Measurements from ENCODE around the gene TRAF5.
"Not testable (repeated sequence)": the region's sequence is repeated elsewhere in the genome, so short reads cannot be mapped to it uniquely, and the experiment has no call there.

TRAF5 gene, protein sequence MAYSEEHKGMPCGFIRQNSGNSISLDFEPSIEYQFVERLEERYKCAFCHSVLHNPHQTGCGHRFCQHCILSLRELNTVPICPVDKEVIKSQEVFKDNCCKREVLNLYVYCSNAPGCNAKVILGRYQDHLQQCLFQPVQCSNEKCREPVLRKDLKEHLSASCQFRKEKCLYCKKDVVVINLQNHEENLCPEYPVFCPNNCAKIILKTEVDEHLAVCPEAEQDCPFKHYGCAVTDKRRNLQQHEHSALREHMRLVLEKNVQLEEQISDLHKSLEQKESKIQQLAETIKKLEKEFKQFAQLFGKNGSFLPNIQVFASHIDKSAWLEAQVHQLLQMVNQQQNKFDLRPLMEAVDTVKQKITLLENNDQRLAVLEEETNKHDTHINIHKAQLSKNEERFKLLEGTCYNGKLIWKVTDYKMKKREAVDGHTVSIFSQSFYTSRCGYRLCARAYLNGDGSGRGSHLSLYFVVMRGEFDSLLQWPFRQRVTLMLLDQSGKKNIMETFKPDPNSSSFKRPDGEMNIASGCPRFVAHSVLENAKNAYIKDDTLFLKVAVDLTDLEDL

DNA sequence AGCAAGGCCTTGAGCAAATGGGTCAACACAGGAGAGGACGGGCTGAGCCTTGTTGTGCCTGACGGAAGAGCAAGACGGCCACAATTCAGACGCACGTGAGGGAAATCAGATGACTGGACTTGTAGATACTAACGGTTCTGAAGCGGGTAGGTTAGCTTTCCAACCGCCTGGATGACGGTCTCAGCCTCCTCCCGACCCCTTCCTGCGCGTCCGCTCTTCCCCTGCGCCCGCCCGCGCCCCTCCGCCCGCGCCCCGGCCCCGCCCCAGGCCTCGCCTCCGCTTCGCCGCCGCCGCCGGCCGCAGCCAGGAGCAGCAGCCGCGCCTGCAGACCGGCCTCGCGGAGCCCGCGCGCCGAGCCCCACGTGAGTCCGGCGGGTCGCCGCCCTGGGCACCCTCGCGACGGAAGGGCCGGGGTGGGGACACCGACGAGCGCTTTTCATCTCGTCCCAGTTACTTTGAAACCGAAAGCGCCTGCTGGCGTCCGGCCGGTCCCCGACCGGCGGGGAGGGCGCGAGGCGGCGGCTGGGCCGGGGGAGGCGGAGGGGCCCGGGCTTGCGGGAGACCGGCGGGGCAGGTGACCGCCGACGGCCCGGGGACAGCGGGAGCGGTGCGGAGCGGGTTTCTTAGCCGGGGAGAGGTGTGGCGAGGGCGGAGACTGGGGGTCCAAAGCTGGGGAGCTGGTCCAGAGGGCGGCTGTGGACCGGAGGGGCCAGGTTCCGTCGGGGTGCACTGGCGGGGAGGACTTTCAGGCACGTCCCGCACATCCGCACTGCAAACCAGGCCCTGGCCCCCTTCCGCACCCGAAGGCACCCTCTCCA lies at the start of gene TRAF5:
Gene TRAF5 (plus strand): TSS at position 306 of the 818 bp plus-strand sequence. CDS start 26,407 bp downstream, outside the sequence.
- peak in 7 of 56 donors; percentile 19 to 54 (median 34) for DNase-seq

DNA sequence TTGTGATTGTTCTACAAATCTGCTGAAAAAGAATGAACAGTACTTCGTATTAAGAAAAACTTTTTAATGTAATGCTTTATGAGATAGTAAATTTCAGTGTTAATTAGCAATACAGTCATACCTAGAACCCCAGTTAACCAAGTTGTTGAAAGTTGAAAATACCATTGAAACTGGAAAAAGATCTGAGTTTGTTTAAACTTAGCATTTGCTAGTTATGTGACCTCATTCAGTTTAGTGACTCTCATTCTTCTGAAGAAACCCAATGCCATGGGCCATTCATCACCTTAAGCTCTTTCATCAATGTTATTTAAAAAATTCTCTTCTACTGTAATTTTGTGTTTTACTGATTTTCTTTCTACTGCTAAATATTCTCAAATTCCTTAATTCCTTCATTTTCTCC lies 47.3 kb upstream of the TRAF5 start:
- no peak for DNase-seq

DNA sequence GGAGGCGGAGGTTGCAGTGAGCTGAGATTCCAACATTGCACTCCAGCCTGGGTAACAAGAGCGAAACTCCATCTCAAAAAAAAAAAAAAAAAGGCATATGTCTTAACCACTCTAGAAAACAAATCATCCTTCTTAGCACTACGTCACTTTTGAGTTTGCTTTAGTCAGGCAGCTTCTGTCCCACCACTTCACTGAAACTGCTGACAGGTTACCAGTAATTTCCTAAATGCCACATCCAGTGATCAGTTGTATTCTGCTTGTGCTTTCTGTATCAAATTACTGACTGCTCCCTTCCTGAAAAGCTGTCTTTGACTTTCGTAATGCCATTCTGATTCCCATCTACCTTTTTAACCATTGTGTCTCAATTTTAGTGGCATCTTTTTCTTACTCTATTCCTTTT lies 45.7 kb upstream of the TRAF5 start:
- DNase-seq, result no peak

DNA sequence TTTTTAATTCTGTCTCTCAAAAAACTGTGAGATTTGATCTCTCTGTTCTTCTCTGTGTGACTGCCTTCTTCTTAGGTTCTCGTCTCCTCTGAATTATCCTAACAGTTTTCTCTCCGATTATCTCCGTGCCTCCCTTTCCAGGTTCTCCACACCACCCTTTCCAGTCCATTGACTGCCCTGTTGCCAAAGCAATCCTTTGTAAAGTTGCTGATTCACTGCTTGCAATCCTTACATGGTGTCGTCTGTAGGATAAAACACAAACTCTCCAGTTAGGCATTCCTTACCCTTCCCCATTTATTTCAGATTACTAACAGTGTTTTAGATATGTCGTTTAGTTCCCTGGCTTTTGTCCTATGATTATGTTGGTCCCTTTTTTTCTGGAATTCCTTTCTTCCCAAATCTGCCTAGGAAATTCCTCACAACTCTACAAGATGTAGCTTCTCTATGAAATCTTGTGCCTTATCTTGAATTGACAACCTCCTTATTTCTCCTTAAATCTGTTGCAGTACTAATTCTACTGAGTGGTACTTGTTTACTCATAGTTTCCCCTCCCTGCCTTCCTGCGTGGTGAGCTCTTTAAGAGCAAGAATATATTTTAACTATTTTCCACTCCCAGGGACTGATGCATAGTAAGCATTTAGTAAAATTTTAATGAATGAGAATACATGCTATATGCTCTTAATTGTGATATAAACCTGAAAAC lies 45.2 kb upstream of the TRAF5 start:
- DNase-seq, result no peak

DNA sequence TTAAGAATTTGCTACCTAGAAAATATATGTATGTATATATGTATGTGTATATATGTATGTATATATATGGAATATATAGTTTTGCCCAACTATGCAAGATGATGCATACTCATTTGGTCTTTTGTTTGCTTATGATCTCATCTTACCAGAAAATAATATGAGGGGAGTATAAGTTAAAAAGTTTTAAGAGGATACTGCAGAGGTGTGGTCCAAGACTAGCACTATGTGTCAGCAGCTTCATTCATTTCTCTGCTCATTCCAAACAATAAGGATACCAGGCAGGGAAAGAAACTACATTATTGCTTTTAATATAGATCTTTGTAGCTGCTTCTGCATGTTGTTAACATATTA lies 44.6 kb upstream of the TRAF5 start:
- DNase-seq, result no peak

DNA sequence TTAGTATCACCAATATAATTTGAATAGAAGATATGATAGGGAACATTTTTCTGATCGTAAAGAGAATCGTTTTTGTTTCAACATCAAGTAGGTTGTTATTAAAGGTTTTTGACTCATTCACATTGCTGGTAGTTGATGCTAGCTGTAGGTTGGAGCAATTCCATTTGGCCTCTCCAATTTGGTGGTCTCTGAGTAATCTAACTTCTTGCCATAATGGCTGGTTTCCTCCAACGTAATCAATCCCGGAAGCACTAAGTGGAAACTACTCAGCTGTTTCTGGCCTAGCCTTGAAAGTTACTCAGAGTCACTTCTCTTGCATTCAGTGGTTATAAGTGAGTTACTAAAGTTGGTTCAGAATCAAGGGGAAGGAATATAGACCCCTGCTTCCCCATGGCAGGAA lies 41.4 kb upstream of the TRAF5 start:
- DNase-seq, result no peak

DNA sequence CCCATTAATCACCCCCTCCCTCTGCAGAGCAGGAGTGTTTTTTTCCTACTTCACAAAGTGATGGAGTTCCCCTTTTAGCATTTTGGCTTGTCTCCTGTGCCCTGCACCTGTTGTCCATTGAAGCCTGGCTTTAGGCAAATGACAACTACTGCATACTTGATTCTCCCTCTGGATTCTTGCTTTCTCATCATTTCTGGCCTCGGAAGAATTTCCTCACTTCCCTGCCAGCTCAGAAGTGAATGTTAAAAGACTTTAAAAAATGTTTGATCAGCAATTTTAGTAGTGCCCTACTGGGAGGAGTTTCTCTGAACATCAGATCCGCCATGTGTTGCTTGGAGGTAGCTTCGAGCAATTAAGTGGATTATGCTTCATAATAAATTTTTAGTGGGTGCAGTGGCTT lies 39.4 kb upstream of the TRAF5 start:
- DNase-seq, result no peak

DNA sequence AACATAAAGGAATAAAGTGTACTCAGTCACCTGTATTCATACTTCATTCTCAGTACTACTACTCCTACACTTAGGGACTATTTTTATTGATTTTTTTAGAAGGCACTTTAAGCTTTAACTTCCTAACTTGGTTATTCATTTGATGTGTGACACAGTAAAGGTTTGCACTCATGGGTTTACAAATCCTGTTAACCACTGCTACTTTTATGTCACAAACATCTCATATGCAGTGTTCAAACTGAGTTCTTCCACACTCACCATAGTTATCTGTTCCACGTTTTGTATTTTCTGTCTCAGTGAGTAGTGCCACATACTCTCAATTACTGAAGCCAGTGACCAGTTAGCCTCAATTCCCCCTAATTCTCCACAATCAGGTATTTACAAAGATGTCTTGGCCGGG lies 34.2 kb upstream of the TRAF5 start:
- no peak for DNase-seq

DNA sequence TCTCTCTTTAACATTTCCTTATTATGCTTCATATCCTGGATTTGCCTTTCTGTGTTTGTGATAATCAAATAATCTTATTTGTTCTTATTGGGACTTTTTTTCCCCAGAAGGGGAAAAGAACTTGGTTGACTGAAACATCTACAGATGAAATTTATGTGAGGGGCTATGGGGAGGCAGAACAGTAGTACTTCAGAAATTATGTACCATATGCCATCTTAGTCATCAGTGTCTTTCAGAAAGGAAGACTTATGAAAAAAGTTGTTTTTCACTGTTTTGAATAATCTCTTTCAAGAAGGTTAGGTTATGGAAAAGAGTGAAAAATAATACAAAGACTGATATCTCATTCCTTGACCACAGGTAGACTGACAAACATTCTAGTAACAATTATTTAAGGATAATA lies 30.2 kb upstream of the TRAF5 start:
- no peak for DNase-seq

DNA sequence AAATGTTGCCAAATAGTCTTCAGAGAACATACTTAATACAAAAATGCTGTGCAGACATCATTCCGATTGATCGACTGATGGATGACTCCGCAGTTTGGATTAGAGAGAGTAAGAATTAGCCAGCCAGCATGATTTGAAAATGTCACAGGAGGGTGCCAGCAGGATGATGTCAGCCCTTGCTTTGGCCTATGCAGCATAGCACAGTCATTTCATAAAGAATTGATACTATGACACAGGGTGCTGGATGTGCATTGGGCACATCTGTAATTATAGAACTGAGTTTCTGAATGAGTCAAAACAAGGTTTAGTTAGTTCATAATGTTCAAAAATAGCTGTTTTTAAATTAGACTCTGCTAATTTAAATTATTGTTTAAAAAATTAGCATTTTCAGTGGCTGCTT lies 21.6 kb upstream of the TRAF5 start:
- DNase-seq, result peak in 2 of 56 donors; percentile 2 to 19

DNA sequence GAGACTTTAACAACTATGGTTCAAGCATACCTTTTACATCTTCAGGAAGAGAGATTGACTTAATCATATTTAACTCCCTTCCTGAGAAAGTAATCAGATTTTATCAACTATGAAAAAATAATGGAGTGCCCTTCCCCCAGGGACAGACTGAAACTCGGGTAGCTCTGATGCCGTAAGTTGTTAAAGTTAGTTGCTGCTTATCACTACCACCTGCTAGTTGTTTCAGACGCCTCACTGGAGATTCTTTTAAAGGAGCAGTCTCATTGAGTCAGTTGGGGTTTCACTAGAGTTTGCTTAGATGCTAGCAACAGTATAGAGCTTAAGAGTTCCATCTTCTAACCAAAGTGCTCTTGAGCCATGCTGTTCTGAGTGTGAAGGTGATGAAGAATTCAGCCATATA lies 17.0 kb upstream of the TRAF5 start:
- no peak for DNase-seq

DNA sequence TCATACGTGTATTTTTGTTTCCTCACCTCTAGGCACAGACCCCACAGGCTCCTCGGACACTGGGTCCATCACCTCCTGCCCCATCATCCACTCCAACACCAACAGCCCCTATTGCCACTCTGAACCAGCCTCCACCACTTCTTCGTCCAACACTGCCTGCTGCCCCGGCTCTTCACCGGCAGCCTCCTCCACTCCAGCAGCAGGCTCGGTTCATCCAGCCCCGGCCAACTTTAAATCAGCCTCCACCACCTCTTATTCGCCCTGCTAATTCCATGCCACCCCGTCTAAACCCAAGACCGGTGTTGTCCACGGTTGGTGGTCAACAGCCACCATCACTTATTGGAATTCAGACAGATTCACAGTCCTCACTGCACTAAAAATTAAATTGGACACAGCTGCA lies 13.2 kb upstream of the TRAF5 start:
- no peak for DNase-seq

DNA sequence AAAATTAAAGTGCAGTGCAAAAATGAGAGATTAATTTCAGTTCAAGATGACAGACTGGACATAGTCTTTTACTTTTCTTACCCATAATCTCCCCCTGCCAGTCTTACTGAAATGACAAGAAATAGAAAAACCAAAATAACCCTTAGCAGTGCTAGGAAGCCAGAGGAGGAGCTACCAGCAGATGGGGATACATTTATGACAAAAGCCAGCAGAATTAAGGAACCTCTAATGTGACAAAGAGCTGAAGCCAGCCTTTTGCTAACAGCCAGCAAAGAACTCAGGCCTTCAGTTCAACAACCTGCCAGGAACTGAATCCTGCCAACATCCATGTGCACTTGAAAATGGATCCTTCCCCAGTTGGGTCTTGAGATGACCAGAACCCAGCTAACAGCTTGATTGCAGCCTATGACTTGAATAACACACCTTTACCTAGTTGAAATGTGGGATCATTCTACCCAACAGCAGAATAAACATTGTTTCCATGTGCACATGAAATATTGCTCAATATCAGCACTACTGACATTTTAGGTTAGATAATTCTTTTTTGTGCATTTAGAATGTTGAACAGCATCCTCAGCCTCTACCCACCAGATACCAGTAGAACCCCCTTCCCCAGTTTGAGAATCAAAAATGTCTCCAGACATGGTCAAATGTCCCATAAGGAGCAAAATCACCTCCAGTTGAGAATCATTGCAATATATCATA lies 7.9 kb upstream of the TRAF5 start:
- no peak for DNase-seq

DNA sequence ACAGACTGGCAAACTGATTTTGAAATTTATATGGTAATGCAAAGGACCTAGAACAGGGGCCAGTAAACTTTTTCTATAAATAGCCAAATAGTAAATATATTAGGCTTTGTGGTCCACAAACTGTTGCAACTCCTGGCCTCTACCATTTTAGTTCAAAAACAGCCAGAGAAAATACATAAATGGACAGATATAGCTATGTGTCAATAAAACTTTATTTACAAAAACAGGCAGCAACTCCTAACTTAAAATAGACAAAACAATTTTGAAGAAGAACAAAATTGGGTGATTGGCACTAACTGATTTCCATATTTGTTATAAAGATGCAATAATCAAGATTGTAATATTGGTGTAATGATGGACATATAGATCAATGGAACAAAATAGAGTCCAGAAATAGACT lies 6.7 kb upstream of the TRAF5 start:
- no peak for DNase-seq

DNA sequence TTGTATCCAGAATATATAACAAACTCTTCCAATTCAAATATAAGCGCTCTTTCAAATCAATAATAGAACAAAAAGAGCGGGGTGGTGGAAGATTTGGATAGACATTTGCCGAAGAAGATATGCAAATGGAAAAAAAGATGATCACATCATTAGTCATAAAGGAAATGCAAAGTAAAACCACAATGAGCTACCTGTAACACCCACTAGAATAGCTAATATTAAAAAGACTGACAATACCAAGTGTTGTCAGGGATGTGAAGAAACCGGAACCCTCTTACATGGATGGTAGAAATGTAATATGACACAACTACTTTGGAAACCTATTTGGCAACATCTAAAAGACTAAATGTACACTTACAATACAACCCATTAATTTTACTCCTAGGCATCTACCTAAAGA lies 5.7 kb upstream of the TRAF5 start:
- no peak for DNase-seq

DNA sequence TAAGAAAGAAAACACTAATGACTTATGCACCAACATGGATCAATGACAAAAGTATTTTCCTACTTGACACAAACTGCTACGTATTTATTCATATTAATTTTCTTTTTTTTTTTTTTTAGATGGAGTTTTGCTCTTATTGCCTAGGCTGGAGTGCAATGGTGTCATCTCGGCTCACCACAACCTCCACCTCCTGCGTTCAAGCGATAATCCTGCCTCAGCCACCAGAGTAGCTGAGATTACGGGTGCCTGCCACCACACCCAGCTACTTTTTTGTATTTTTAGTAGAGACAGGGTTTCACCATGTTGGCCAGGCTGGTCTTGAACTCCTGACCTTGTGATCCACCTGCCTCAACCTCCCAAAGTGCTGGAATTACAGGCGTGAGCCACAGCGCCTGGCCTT lies 5.0 kb upstream of the TRAF5 start:
- not testable (repeated sequence) for DNase-seq

DNA sequence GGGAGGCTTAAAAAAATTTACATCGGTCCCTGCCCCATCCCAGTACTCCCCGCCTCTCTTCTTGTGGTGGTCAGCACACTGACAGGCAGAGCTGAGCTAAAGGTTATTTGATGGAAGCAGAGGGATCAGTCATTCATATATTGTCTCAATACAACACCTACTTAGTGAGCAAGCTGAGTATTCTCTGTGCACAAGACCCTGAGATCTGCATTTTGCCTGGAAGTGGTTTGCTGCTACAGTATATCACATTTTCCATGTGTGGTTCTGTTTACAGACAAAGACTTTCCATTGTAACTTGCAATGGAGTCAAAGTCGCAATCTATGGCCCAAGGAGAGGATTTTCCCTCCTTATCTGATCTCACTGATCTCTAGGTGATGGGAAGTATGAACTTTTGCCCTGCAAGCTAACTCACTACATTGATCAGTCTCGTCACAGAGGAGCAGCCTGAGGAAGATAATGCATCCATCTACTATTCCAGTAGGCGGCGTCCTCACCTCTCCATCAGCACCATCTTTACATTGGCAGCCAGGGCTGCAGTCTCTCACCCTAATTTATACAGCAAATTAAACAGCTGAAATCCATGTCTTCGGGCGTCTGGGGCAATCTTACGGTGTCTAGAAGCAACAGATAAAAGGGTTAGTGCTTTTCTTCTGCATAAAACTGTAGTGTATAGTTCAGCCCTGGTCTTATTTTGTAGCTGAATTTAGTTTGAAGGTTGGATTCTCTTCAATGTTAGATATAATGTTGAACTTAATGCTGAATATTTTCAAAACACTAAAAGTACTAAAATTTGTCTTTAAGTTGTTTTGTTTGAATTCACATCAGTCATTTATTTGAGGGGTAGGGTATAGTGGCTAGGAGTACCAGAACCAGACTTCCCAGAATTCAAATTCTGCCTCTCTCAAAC lies 3.2 kb upstream of the TRAF5 start:
- DNase-seq, result peak in 11 of 56 donors; percentile 3 to 55 (median 22)

DNA sequence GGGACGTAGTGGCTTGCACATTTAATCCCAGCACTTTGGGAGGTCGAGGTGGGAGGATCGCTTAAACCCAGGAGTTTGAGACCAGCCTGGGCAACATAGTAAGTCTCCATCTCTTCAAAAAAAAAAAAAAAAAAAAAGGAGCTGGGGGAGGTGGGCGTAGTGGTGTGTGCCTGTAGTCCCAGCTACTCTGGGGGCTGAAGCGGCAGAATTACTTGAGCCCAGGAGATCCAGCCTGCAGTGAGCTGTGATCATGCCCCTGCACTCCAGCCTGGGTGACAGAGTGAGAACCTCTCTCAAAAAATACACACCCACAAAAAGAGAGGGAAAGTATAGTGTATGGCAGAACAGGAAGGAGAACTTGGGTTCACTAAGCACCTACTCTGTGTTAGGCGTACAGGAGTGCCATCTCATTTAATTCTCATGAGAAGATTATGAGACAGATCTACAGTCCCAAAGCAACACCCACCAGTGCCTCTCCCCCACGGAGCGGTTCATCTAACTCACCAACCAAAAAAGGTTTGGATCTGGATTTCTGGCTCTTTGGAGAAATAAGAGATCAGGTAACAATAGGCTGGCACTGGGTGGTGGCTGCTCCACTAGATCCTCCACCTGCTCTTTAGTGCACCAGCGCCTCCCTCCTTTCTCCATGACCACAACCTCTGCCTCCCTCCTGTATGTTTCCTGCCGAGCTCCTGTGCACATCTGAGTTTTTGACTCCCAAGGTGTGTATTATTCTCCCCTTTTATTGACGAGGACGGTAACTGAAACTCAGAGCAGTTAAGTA lies 1.4 kb upstream of the TRAF5 start:
- no peak for DNase-seq

DNA sequence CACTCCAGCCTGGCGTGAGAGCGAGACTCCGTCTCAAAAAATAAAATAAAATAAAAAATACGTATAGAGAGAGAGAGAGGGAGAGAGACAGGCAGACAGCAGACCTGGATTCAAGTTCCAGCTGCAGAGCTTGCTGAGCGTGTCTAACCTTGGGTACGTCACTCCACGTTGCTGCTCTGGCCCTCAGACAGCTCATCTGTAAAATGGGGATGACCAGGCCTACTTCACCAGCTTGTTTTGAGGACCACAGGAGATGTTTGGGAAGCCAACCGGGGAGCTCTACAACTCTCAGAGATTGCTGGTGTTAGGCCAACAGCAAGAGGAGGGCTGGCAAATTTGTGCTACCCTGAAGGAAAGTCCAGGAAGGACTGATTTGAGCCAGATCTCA lies 499 bp upstream of the TRAF5 start:
- no peak for DNase-seq
